KG1 (cell line): Measurements from ENCODE around the gene CCL24.
"Not testable (repeated sequence)": the region's sequence is repeated elsewhere in the genome, so short reads cannot be mapped to it uniquely, and the experiment has no call there.

Experiments
- DNase-seq: peaks from one replicate; lab custom pipeline; 2025; lab: John Stamatoyannopoulos, UW

The CCL24 gene

GRCh38 chr7:75819711-75820110 is 6.1 kb upstream of the CCL24 start:
- DNase-seq = no peak

- no peak for DNase-seq
These were observed 4.9 kb upstream of the CCL24 start for GRCh38 chr7:75818472-75818871.

GRCh38 chr7:75817116-75817515 is 3.5 kb upstream of the CCL24 start:
- no peak for DNase-seq

GRCh38 chr7:75815418-75816064 is 1.9 kb upstream of the CCL24 start:
- DNase-seq = no peak

GRCh38 chr7:75814407-75814947 is 871 bp upstream of the CCL24 start:
- no peak for DNase-seq

- DNase-seq = no peak
These were observed 522 bp downstream of the CCL24 start for GRCh38 chr7:75813084-75813483.

GRCh38 chr7:75811894-75812678 is 1.5 kb downstream of the CCL24 start:
- DNase-seq = no peak

GRCh38 chr7:75809396-75809795 is 4.2 kb downstream of the CCL24 start:
- no peak for DNase-seq

- no peak for DNase-seq
These were observed 5.5 kb downstream of the CCL24 start for GRCh38 chr7:75808106-75808505.

- DNase-seq = no peak
These were observed 6.2 kb downstream of the CCL24 start for GRCh38 chr7:75807452-75807851.

- DNase-seq = no peak
These were observed 6.9 kb downstream of the CCL24 start for GRCh38 chr7:75806560-75807307.

- DNase-seq = no peak
These were observed 8.9 kb downstream of the CCL24 start for GRCh38 chr7:75804705-75805104.

GRCh38 chr7:75804004-75804403 is 9.6 kb downstream of the CCL24 start:
- no peak for DNase-seq

GRCh38 chr7:75802552-75802821 is 11.1 kb downstream of the CCL24 start:
- no peak for DNase-seq

GRCh38 chr7:75798770-75799169 is 14.8 kb downstream of the CCL24 start:
- no peak for DNase-seq

- DNase-seq = no peak
These were observed 17.2 kb downstream of the CCL24 start for GRCh38 chr7:75796420-75796819.

- DNase-seq = no peak
These were observed 17.7 kb downstream of the CCL24 start for GRCh38 chr7:75795831-75796285.

GRCh38 chr7:75793676-75794075 is 19.9 kb downstream of the CCL24 start:
- DNase-seq = no peak

GRCh38 chr7:75792567-75792966 is 21.0 kb downstream of the CCL24 start:
- DNase-seq = not testable (repeated sequence)

GRCh38 chr7:75789361-75789924 is 24.2 kb downstream of the CCL24 start:
- no peak for DNase-seq

- not testable (repeated sequence) for DNase-seq
These were observed 25.3 kb downstream of the CCL24 start for GRCh38 chr7:75788154-75788847.

GRCh38 chr7:75783058-75783457 is 30.5 kb downstream of the CCL24 start:
- not testable (repeated sequence) for DNase-seq
